ENCODE data around the gene USP49. TPM values are rescaled to one million over a fixed set of nuclear protein-coding genes. Genes with fewer than 3 reads are reported as not detected.

USP49 gene
- total and polyA plus RNA-seq, 10 of the 15 experiments (the other 5 are each of a cell fraction or from before 2014, with no cell fraction given): 1.0 to 7.7 (median 4.3) TPM

GRCh38 chr6:41786451-41787218 is 108.5 kb downstream of the USP49 start (continued):
- TF ChIP-seq NRF1 (conservative IDR thresholded peaks at IDR 0.05; ENCODE audit: low read depth, low read length) (no peak), LARP7 (IDR thresholded peaks at IDR 0.05) (peak; percentile 29; the same call in 1 of the 2 replicates), ELK1 (IDR thresholded peaks at IDR 0.05; ENCODE audit: low read depth, low read length) (no peak), NFYA (IDR thresholded peaks at IDR 0.05; ENCODE audit: borderline replicate concordance, low read depth, low read length) (no peak), GATAD2B (conservative IDR thresholded peaks at IDR 0.05; ENCODE audit: low read depth) (peak; percentile 76; the same call in 1 of the 2 replicates), POU2F2 (IDR thresholded peaks at IDR 0.05; ENCODE audit: borderline replicate concordance, low read depth, low read length) (no peak), RUNX3 (IDR thresholded peaks at IDR 0.05; ENCODE audit: low read length) (peak; percentile 6; the same call in 1 of the 2 replicates), SUZ12 (IDR thresholded peaks at IDR 0.05; ENCODE audit: unreplicated experiment) (no peak), BCL11A (IDR thresholded peaks at IDR 0.05; ENCODE audit: low read depth, low read length) (no peak), SIX5 (IDR thresholded peaks at IDR 0.05; ENCODE audit: low read depth, low read length, severe bottlenecking) (no peak), ATF7 (IDR thresholded peaks at IDR 0.05; ENCODE audit: low read depth) (no peak), HDGF (IDR thresholded peaks at IDR 0.05) (no peak), RELB (IDR thresholded peaks at IDR 0.05; ENCODE audit: low read depth) (no peak), IRF5 (IDR thresholded peaks at IDR 0.05; ENCODE audit: borderline replicate concordance) (no peak), BHLHE40 (IDR thresholded peaks at IDR 0.05; ENCODE audit: borderline replicate concordance in 1 of 2, low read depth in 2 of 2, low read length in 1 of 2) (peak; percentile 32 to 66; a peak in 3 of 4 replicates), ATF3 (IDR thresholded peaks at IDR 0.05; ENCODE audit: borderline replicate concordance, extremely low read depth, low read depth, low read length) (no peak), CHD4 (IDR thresholded peaks at IDR 0.05) (no peak), RAD21 (IDR thresholded peaks at IDR 0.05; ENCODE audit: insufficient read depth, low read depth, low read length) (peak; percentile 72), MEF2B (IDR thresholded peaks at IDR 0.05; ENCODE audit: partially characterized antibody, poor library complexity, severe bottlenecking) (no peak), FOS (IDR thresholded peaks at IDR 0.05; ENCODE audit: borderline replicate concordance, extremely low read depth, insufficient read length) (no peak), IRF4 (IDR thresholded peaks at IDR 0.05; ENCODE audit: low read depth, low read length) (no peak), HCFC1 (IDR thresholded peaks at IDR 0.05; ENCODE audit: low read length) (no peak), SMAD1 (IDR thresholded peaks at IDR 0.05; ENCODE audit: low read depth, partially characterized antibody) (no peak), RCOR1 (conservative IDR thresholded peaks at IDR 0.05; ENCODE audit: low read depth, low read length) (no peak), HDAC6 (IDR thresholded peaks at IDR 0.05; ENCODE audit: unreplicated experiment) (no peak), STAT3 (IDR thresholded peaks at IDR 0.05; ENCODE audit: low read depth, low read length) (no peak), YY1 (IDR thresholded peaks at IDR 0.05; ENCODE audit: low read depth, low read length) (peak; percentile 76), IKZF2 (IDR thresholded peaks at IDR 0.05) (no peak)

Measured in GM12878 (cell line).